ENCODE measurements around the gene MYO15B. TPM values are rescaled to one million over a fixed set of nuclear protein-coding genes. Genes with fewer than 3 reads are reported as not detected.

MYO15B gene
- total RNA-seq, 1 experiment from 2014 or later = 7.1 TPM

DNA sequence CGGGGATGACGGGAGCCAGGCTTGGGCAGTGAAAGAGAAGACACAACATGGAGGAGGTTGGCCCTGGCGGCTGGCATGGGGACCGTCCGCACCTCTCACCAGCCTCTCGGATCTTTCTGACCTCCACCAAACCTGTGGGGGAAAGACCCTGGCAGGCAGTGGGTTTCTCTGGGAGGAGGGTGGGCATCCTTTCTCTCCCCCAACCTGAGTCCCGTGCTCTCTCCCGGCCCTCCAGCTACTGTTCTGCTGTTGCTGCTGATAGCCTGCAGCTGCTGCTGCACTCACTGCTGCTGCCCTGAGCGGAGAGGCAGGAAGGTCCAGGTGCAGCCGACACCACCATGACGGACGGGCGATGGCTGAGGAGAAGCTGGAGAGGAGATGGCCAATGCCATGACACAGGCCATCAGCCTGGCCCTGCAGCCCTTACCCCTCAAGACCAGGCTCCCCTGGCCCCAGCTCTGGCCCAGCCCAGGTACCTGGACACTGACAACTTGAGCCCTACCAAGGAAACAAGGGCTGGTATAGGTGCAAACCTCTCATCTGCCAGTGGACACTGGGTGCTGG lies 53.0 kb downstream of the MYO15B start:
- POLR2A ChIA-PET (ENCODE audit: unreplicated experiment) = no interaction called here
- BruUV-seq (replicated peaks) = no TSS peak

DNA sequence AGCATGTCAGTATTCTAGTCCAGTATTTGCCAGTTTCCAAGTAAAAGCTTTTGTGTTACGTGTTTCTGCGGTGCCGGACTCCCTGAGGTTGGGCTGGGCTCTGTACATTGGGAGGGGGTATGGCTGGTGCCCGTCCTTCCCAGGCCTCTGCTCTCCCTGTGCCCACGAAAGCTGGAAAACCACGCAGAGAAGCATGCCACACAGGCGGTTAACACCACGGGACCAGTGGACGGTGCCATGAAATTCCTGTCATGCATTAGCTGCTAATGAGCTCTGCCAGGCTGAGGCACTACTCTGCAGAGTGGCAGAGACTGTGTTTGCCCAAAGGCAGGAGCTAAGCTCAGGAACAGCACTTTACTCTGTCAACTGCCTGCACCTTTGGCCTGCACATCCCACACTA lies 53.7 kb downstream of the MYO15B start:
- no peak overlapping the region for H3K4me3 ChIP-seq (ENCODE audit: low read length)
- H3K4me2 ChIP-seq (ENCODE audit: low read length) = no peak overlapping the region
- H3K9ac ChIP-seq (ENCODE audit: low read length) = no peak overlapping the region
- no peaks in the 10 kb centered on the region for H3K36me3 ChIP-seq (ENCODE audit: low read depth, low read length)
- peak overlapping the region; percentile 64; the same call in 1 of the 2 replicates for H3K27ac ChIP-seq (ENCODE audit: low read length)
- peaks cover 44% of the 10 kb centered on the region for H3K4me1 ChIP-seq (ENCODE audit: insufficient read depth, low read length)
- H2AFZ ChIP-seq (ENCODE audit: low read length) = no peak overlapping the region
- no peaks in the 10 kb centered on the region for H3F3A ChIP-seq (ENCODE audit: low read length, unreplicated experiment)
- ChIA-PET POLR2A (ENCODE audit: unreplicated experiment) (interaction anchor here (0.5 kb wide), 1 partner anchor 41 kb away, joined by 3 read pairs; no protein-coding TSS in a partner anchor), CTCF (interaction anchor here (1.0 kb wide), 1 partner anchor 8 kb away, joined by 4 read pairs; the partner anchor contains the start of gene SMIM5)
- no peaks in the 10 kb centered on the region for H3K9me3 ChIP-seq (ENCODE audit: low read length)
- no peaks in the 10 kb centered on the region for H3K27me3 ChIP-seq (ENCODE audit: low read length)
- ATAC-seq (no peak), DNase-seq (no peak)
- no TSS peak for BruUV-seq (replicated peaks)
- H4K20me1 ChIP-seq (ENCODE audit: low read length) = no peaks in the 10 kb centered on the region
- intact Hi-C loops (cut with micrococcal nuclease) = no loop called here
- TF ChIP-seq, protein P1, sequence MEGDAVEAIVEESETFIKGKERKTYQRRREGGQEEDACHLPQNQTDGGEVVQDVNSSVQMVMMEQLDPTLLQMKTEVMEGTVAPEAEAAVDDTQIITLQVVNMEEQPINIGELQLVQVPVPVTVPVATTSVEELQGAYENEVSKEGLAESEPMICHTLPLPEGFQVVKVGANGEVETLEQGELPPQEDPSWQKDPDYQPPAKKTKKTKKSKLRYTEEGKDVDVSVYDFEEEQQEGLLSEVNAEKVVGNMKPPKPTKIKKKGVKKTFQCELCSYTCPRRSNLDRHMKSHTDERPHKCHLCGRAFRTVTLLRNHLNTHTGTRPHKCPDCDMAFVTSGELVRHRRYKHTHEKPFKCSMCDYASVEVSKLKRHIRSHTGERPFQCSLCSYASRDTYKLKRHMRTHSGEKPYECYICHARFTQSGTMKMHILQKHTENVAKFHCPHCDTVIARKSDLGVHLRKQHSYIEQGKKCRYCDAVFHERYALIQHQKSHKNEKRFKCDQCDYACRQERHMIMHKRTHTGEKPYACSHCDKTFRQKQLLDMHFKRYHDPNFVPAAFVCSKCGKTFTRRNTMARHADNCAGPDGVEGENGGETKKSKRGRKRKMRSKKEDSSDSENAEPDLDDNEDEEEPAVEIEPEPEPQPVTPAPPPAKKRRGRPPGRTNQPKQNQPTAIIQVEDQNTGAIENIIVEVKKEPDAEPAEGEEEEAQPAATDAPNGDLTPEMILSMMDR (conservative IDR thresholded peaks at IDR 0.05; ENCODE audit: low read depth, low read length) = no peak
- TF ChIP-seq EZH2 (IDR thresholded peaks at IDR 0.05; ENCODE audit: low read length, unreplicated experiment) (no peak), EZH2phosphoT487 (IDR thresholded peaks at IDR 0.05; ENCODE audit: borderline replicate concordance, low read length) (no peak)
- no peaks in the 10 kb centered on the region for H3K9me2 ChIP-seq (replicated peaks; ENCODE audit: low read length)
- no peaks in the 10 kb centered on the region for H3K79me2 ChIP-seq (ENCODE audit: low read length)

More for the DNA sequence above, 53.0 kb downstream of the MYO15B start:
- H3K36me3 ChIP-seq (ENCODE audit: low read depth, low read length) = no peaks in the 10 kb centered on the region
- H2AFZ ChIP-seq (ENCODE audit: low read length) = no peak overlapping the region
- H3K4me2 ChIP-seq (ENCODE audit: low read length) = no peak overlapping the region
- no peaks in the 10 kb centered on the region for H3F3A ChIP-seq (ENCODE audit: low read length, unreplicated experiment)
- H3K9me2 ChIP-seq (replicated peaks; ENCODE audit: low read length) = no peaks in the 10 kb centered on the region
- intact Hi-C loops (cut with micrococcal nuclease) = no loop called here
- no peaks in the 10 kb centered on the region for H3K9me3 ChIP-seq (ENCODE audit: low read length)
- H4K20me1 ChIP-seq (ENCODE audit: low read length) = no peaks in the 10 kb centered on the region
- no peak overlapping the region for H3K27ac ChIP-seq (ENCODE audit: low read length)
- peaks cover 37% of the 10 kb centered on the region for H3K4me1 ChIP-seq (ENCODE audit: insufficient read depth, low read length)
- no peaks in the 10 kb centered on the region for H3K27me3 ChIP-seq (ENCODE audit: low read length)
- DNase-seq (no peak), ATAC-seq (no peak)
- no peak for TF ChIP-seq EZH2 (IDR thresholded peaks at IDR 0.05; ENCODE audit: low read length, unreplicated experiment)
- no peak for TF ChIP-seq EZH2phosphoT487 (IDR thresholded peaks at IDR 0.05; ENCODE audit: borderline replicate concordance, low read length)
- TF ChIP-seq, protein P1 (conservative IDR thresholded peaks at IDR 0.05; ENCODE audit: low read depth, low read length) = no peak
- no peak overlapping the region for H3K9ac ChIP-seq (ENCODE audit: low read length)
- no peaks in the 10 kb centered on the region for H3K79me2 ChIP-seq (ENCODE audit: low read length)
- no peak overlapping the region for H3K4me3 ChIP-seq (ENCODE audit: low read length)
- CTCF ChIA-PET = no interaction called here

- Histone ChIP-seq H3F3A (ENCODE audit: low read length, unreplicated experiment) (no peaks in the 10 kb centered on the region), H3K4me2 (ENCODE audit: low read length) (peak overlapping the region; percentile 20), H3K9me3 (ENCODE audit: low read length) (no peaks in the 10 kb centered on the region), H3K36me3 (ENCODE audit: low read depth, low read length) (no peaks in the 10 kb centered on the region), H3K27ac (ENCODE audit: low read length) (peak overlapping the region; percentile 64), H3K27me3 (ENCODE audit: low read length) (no peaks in the 10 kb centered on the region), H3K4me3 (ENCODE audit: low read length) (no peak overlapping the region), H3K4me1 (ENCODE audit: insufficient read depth, low read length) (peaks cover 53% of the 10 kb centered on the region), H4K20me1 (ENCODE audit: low read length) (no peaks in the 10 kb centered on the region), H3K79me2 (ENCODE audit: low read length) (no peaks in the 10 kb centered on the region), H2AFZ (ENCODE audit: low read length) (no peak overlapping the region), H3K9me2 (replicated peaks; ENCODE audit: low read length) (no peaks in the 10 kb centered on the region), H3K9ac (ENCODE audit: low read length) (peak overlapping the region; percentile 24; the same call in 1 of the 2 replicates)
- ATAC-seq (no peak), DNase-seq (peak; percentile 60)
- ChIA-PET CTCF (interaction anchor here (1.0 kb wide), 1 partner anchor 9 kb away, joined by 4 read pairs; the partner anchor contains the start of gene SMIM5), POLR2A (ENCODE audit: unreplicated experiment) (no interaction called here)
- TF ChIP-seq, protein P1 (conservative IDR thresholded peaks at IDR 0.05; ENCODE audit: low read depth, low read length) = no peak
- TF ChIP-seq EZH2 (IDR thresholded peaks at IDR 0.05; ENCODE audit: low read length, unreplicated experiment) (no peak), EZH2phosphoT487 (IDR thresholded peaks at IDR 0.05; ENCODE audit: borderline replicate concordance, low read length) (no peak)
- intact Hi-C loops (cut with micrococcal nuclease) = no loop called here
- no TSS peak for BruUV-seq (replicated peaks)
These were observed 54.7 kb downstream of the MYO15B start for GRCh38 chr17:75642182-75642783.

Data from PC-3 (cell line).